HG03342 (cell line): Measurements from ENCODE around the gene MON2.
A peak's percentile ranks its signal among the peaks of the same experiment; 100 is the strongest.
"Not testable (repeated sequence)": the region's sequence is repeated elsewhere in the genome, so short reads cannot be mapped to it uniquely, and the experiment has no call there.

ENCODE experiments used
- ATAC-seq: cut with Tn5 transposase; IDR thresholded peaks from one replicate; pipeline ENCODE4 v1.9.1; 2021; ENCODE audit warnings: mild to moderate bottlenecking, moderate library complexity; ENCODE audit not compliant: unreplicated experiment

Gene MON2

DNA sequence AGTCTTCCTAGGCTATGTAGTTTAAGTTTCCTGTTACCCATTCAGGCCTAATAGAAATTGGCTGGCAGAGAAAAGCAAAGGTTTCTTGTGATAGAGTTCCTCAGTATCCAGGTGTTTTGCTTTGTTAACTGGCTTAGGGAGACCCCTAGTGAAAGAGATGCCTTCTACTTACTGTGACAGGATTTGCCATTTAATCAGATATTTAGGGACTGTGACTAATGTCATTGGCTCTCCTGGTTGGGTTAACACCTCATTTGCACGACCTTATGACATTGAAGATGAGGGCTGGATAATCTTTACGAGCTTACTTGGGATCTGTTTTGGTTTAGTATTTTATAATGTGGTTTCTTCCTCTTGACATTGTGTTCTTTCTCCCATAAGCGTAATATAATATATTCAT lies 5.8 kb downstream of the MON2 start:
- no peak for ATAC-seq

GRCh38 chr12:62481843-62482540 lies 15.4 kb downstream of the MON2 start:
- peak; percentile 70 for ATAC-seq

DNA sequence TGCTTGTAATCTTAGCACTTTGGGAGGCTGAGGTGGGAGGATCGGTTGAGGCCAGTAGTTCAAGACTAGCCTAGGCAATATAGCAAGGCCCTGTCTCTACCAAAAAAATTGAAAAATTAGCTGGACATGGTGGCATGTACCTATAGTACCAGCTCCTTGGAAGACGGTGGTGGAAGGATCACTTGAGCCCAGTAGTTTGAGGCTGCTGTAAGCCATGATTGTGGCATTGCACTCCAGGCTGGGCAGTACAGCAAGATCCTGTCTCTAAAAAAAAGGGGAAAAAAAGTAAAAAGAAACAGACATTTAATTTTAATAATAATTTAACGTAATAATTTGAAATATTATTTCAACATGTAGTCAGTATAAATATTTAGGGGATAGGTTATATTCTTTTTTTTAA lies 16.1 kb downstream of the MON2 start:
- ATAC-seq, result no peak

GRCh38 chr12:62484233-62484632 lies 17.6 kb downstream of the MON2 start:
- ATAC-seq, result no peak

- ATAC-seq, result no peak
Observed at GRCh38 chr12:62505786-62506185, 39.2 kb downstream of the MON2 start.

- ATAC-seq, result no peak
Observed at GRCh38 chr12:62512901-62513300, 46.3 kb downstream of the MON2 start.

DNA sequence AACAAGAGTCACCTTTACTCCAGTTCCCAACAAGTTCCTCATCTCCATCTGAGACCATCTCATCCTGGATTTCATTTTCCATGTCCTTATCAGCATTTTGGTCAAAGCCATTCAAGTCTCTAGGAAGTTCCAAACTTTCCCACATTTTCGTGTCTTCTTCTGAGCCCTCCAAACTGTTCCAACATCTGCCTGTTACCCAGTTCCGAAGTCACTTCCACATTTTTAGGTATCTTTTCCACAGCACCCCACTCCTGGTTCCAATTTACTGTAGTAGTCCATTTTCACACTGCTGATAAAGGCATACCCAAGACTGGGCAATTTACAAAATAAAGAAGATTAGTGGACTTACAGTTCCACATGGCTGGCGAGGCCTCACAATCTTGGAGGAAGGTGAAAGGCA lies 47.5 kb downstream of the MON2 start:
- ATAC-seq, result not testable (repeated sequence)

DNA sequence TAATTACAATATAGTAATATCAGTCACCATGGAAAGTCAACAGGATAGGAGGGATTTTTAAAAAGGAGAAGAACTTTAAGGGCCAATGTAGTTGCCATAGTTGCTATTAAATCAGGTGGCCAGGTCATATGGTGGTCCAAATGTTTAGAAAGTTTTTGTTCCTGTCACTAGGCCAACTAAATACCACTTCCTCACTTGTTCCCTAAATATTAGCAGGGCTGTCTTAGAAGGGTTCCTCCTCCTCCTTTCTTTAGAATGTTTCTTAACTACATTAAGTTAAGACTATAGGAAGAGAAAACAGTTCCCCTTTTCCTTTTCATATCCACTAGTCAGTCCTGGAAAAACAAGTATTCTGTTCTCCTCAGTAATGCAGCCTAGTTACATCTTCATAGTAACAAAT lies 50.3 kb downstream of the MON2 start:
- ATAC-seq, result no peak

- ATAC-seq, result no peak
Observed at GRCh38 chr12:62517887-62518286, 51.3 kb downstream of the MON2 start.

GRCh38 chr12:62519043-62519442 lies 52.4 kb downstream of the MON2 start:
- ATAC-seq, result no peak

- no peak for ATAC-seq
Observed at GRCh38 chr12:62520361-62520760, 53.7 kb downstream of the MON2 start.

GRCh38 chr12:62522984-62523383 lies 56.4 kb downstream of the MON2 start:
- peak; percentile 47 for ATAC-seq

- no peak for ATAC-seq
Observed at GRCh38 chr12:62523619-62524018, 57.0 kb downstream of the MON2 start.

- ATAC-seq, result no peak
Observed at GRCh38 chr12:62525271-62525670, 58.6 kb downstream of the MON2 start.

- ATAC-seq, result no peak
Observed at GRCh38 chr12:62530596-62530995, 64.0 kb downstream of the MON2 start.

- ATAC-seq, result no peak
Observed at GRCh38 chr12:62532333-62532732, 65.7 kb downstream of the MON2 start.

GRCh38 chr12:62533087-62533754 lies 66.6 kb downstream of the MON2 start:
- ATAC-seq, result peak; percentile 45

GRCh38 chr12:62533755-62534107 lies 67.1 kb downstream of the MON2 start:
- peak; percentile 50 for ATAC-seq

DNA sequence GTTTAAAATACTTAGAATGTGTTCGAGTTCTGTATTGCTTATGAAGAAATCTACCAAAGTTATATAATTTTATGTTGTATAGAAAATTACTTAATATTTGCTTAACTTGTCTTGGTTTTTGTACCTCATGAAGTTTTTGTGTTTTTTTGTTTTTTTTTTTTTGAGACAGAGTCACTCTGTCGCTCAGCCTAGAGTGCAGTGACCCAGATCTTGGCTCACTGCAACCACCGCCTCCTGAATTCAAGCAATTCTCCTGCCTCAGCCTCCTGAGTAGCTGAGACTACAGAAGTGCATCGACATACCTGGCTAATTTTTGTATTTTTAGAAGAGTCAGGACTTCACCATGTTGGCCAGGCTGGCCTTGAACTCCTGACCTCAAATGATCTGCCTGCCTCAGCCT lies 69.9 kb downstream of the MON2 start:
- ATAC-seq, result no peak

DNA sequence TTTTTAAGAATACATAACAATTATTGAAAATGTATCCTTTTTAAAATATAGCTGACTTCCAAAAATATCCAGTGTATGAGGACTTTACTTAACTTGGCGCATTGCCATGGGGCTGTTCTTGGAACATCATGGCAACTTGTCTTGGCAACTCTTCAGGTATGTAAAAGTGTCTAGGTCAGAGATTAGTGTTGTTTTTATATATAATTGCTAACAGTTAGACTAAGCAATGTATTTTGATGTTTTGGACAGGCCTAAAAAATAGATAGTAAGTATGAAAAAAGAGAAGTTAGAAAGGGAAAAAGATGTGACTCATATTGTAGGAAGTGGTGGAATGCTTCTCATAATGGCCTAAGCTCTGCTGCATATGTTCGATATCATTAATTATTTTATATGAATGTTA lies 70.9 kb downstream of the MON2 start:
- no peak for ATAC-seq

GRCh38 chr12:62540354-62540753 lies 73.7 kb downstream of the MON2 start:
- no peak for ATAC-seq

GRCh38 chr12:62542814-62543213 lies 76.2 kb downstream of the MON2 start:
- ATAC-seq, result no peak

DNA sequence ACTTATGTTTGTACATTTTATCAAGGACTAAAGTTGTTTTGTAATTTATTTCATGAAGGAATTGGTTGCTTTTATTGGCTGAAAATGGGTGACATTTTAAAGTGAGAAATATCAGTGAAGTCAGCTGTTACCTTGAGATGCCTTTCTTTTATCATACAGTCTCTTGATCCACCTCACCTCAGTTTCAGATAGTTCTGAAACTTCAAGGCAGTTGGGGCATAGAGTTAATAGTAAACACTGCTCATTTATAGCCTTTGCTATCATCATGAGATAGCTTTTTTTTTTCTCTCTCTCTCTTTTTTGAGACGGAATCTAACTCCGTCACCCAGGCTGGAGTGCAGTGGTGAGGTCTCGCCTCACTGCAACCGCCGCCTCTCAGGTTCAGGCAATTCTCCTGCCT lies 76.7 kb downstream of the MON2 start:
- ATAC-seq, result no peak
